GM12878 (cell line): ENCODE results near the gene COL27A1. TPM values are rescaled to one million over a fixed set of nuclear protein-coding genes. Genes with fewer than 3 reads are reported as not detected.

Experiments
- ATAC-seq: fragments of 200-7000 bp; cut with Tn5 transposase; 3 replicates; pipeline ENCODE4 v1.9.1; 2020; ENCODE audit warnings: mild to moderate bottlenecking, moderate library complexity
- BruUV-seq: library from RNA; stranded (reverse); fragments of 400-500 nt; replicated peaks from 2 replicates; lab custom pipeline; 2021; lab: Mats Ljungman, UMichigan
- CTCF ChIA-PET: fragments of 300-600 bp; sonication (Branson Sonifier 250); formaldehyde crosslinking; extraction: SDS; loops from one replicate; lab custom pipeline; 2021; ENCODE audit warnings: inconsistent platforms; lab: Yijun Ruan, JAX
- POLR2A ChIA-PET: fragments of 350-600 bp; formaldehyde crosslinking; extraction: SDS; loops from one replicate; lab custom pipeline; 2021; ENCODE audit warnings: inconsistent platforms; lab: Charles Lee
- RAD21 ChIA-PET: fragments of 300-600 bp; sonication (Branson Sonifier 250); formaldehyde crosslinking; loops from one replicate; lab custom pipeline; 2023; ENCODE audit warnings: antibody characterized with exemption; ENCODE audit not compliant: unreplicated experiment; lab: Charles Lee
- SMC1A ChIA-PET: fragments of 300-600 bp; sonication (Branson Sonifier 250); formaldehyde crosslinking; loops from one replicate; lab custom pipeline; 2023; ENCODE audit not compliant: unreplicated experiment, uncharacterized antibody; lab: Charles Lee
- DNase-seq: peaks from one replicate; pipeline ENCODE4 v3.0.0-alpha.2; 2011; ENCODE audit warnings: low read depth, low spot score
- FAIRE-seq: peaks from 3 replicates; lab custom pipeline; 2011; peaks lifted over from hg19 to GRCh38; lab: Jason Lieb, UNC
- H2AFZ ChIP-seq: 2 replicates; pipeline ENCODE4 v1.6.0; 2011; ENCODE audit warnings: low read depth, low read length, control low read depth; ENCODE audit not compliant: control insufficient read depth
- H3K27ac ChIP-seq: 2 replicates; pipeline ENCODE4 v1.5.1; 2011; ENCODE audit warnings: control low read depth; ENCODE audit not compliant: control insufficient read depth, insufficient read depth
- H3K27me3 ChIP-seq, 2 experiments: replicated peaks in 1 of 2; 2 replicates each; pipeline versions ENCODE4 v1.6.0 to v1.6.1; 2011; ENCODE audit warnings: low read length in 1 of 2; ENCODE audit not compliant: control insufficient read depth in 2 of 2, insufficient read depth in 2 of 2
- H3K36me3 ChIP-seq, 2 experiments: 2 replicates each; pipeline ENCODE4 v1.5.1; 2011; ENCODE audit warnings: low read length in 1 of 2; ENCODE audit not compliant: control insufficient read depth in 2 of 2, insufficient read depth in 2 of 2
- H3K4me1 ChIP-seq: 2 replicates; pipeline ENCODE4 v1.6.1; 2011; ENCODE audit warnings: mild to moderate bottlenecking, low read length, moderate library complexity, mixed read lengths; ENCODE audit not compliant: control insufficient read depth, insufficient read depth
- H3K4me2 ChIP-seq: 2 replicates; pipeline ENCODE4 v1.6.0; 2011; ENCODE audit warnings: control low read depth; ENCODE audit not compliant: control insufficient read depth, insufficient read depth
- H3K4me3 ChIP-seq: fragments of 200-600 bp; sonication (generic); 2 replicates; pipeline ENCODE4 v1.5.1; 2016
- H3K79me2 ChIP-seq: 2 replicates; pipeline ENCODE4 v1.6.0; 2011; ENCODE audit warnings: low read length; ENCODE audit not compliant: control insufficient read depth, insufficient read depth
- H3K9ac ChIP-seq: 2 replicates; pipeline ENCODE4 v1.8.0; 2011; ENCODE audit warnings: low read length, control low read depth, mixed read lengths; ENCODE audit not compliant: control insufficient read depth, insufficient read depth
- H3K9me3 ChIP-seq: replicated peaks from 3 replicates; pipeline ENCODE4 v1.5.1; 2011; ENCODE audit warnings: mild to moderate bottlenecking, low read length; ENCODE audit not compliant: control insufficient read depth, insufficient read depth
- H4K20me1 ChIP-seq: 2 replicates; pipeline ENCODE4 v1.6.0; 2011; ENCODE audit not compliant: control insufficient read depth, insufficient read depth
- ASH2L ChIP-seq: fragments of 300-600, 200-600 bp; sonication (generic); IDR thresholded peaks from 2 replicates; pipeline ENCODE4 v1.6.1; 2017; ENCODE audit warnings: low read depth, mild to moderate bottlenecking, borderline replicate concordance
- CBFB ChIP-seq: IDR thresholded peaks from 2 replicates; pipeline ENCODE4 v1.6.1; 2016; ENCODE audit warnings: antibody characterized with exemption, low read depth
- CTCF ChIP-seq, 3 experiments: IDR thresholded peaks in 2 of 3; conservative IDR thresholded peaks in 1 of 3; 2 replicates each; pipeline ENCODE4 v1.5.1; 2011; ENCODE audit warnings: low read depth in 3 of 3, low read length in 3 of 3, mild to moderate bottlenecking in 3 of 3, control low read depth in 2 of 3, moderate library complexity in 2 of 3, inconsistent platforms in 1 of 3, mixed read lengths in 1 of 3; ENCODE audit not compliant: control insufficient read depth in 2 of 3, insufficient read depth in 1 of 3; ENCODE audit errors: extremely low read depth in 1 of 3
- MEF2A ChIP-seq: IDR thresholded peaks from 2 replicates; pipeline ENCODE4 v1.6.1; 2011; ENCODE audit warnings: low read depth, mild to moderate bottlenecking, low read length, moderate library complexity; ENCODE audit not compliant: insufficient read depth
- MLLT1 ChIP-seq: fragments of 450-650 bp; IDR thresholded peaks from 2 replicates; pipeline ENCODE4 v1.6.1; 2016; ENCODE audit warnings: mild to moderate bottlenecking
- MTA2 ChIP-seq: fragments of 450-650 bp; IDR thresholded peaks from 2 replicates; pipeline ENCODE4 v1.6.1; 2016; ENCODE audit warnings: low read depth, mild to moderate bottlenecking, moderate library complexity
- NR2C2 ChIP-seq: IDR thresholded peaks from 2 replicates; pipeline ENCODE4 v1.6.1; 2011; ENCODE audit warnings: borderline replicate concordance, low read depth; ENCODE audit not compliant: control insufficient read depth, insufficient read length
- RB1 ChIP-seq: fragments of 450-650 bp; formaldehyde crosslinking; IDR thresholded peaks from 2 replicates; pipeline ENCODE4 v1.6.1; 2017; ENCODE audit warnings: mild to moderate bottlenecking, borderline replicate concordance
- SMAD1 ChIP-seq: fragments of 450-650 bp; IDR thresholded peaks from 2 replicates; pipeline ENCODE4 v1.6.1; 2018; ENCODE audit warnings: mild to moderate bottlenecking, low read depth; ENCODE audit not compliant: partially characterized antibody
- SMAD5 ChIP-seq: IDR thresholded peaks from 2 replicates; pipeline ENCODE4 v1.6.1; 2016; ENCODE audit warnings: antibody characterized with exemption, low read depth
- STAT3 ChIP-seq: IDR thresholded peaks from 2 replicates; pipeline ENCODE4 v1.6.1; 2011; ENCODE audit warnings: low read depth, low read length, improper control_type of control experiment
- TCF3 ChIP-seq: IDR thresholded peaks from 2 replicates; pipeline ENCODE4 v1.6.1; 2012; ENCODE audit warnings: low read depth, mild to moderate bottlenecking, low read length, borderline replicate concordance; ENCODE audit not compliant: insufficient read depth
- WGBS: methylation state at CpG from one replicate; pipeline ENCODE4 v1.1.6; 2016; ENCODE audit warnings: low lambda C conversion rate; ENCODE audit not compliant: insufficient replicate concordance, insufficient coverage; ENCODE audit errors: missing lambda C conversion rate; 5-methylcytosine and 5-hydroxymethylcytosine counted together
- in situ Hi-C: fragments of 300-500 bp; cut with MboI; formaldehyde crosslinking; loops from 9 replicates; pipeline ENCODE4 v1.14.3; 2018; ENCODE audit warnings: mixed read lengths
- intact Hi-C: fragments of 100-400 bp; cut with micrococcal nuclease; formaldehyde crosslinking; loops from one replicate; pipeline ENCODE4 v1.14.2; 2022; ENCODE audit not compliant: unreplicated experiment
- polyA plus RNA-seq, 11 experiments: library from polyadenylated mRNA; depleted of rRNA in 4 of 11; unstranded in 6 of 11; stranded (reverse) in 5 of 11; fragments of >200 nt; fragmentation: Nextera tagmentation in 4 of 11; fragmentation: Illumina TruSeq in 1 of 11; extraction: Ambion mirVana in 4 of 11; extraction: Trizol in 1 of 11; gene quantifications; 1 replicate in 1 of 11; 2 replicates in 10 of 11; pipeline versions ENCODE4 v1.2.1 to v1.2.3, GENCODE V29; 2011 to 2016; ENCODE audit warnings: inconsistent platforms in 2 of 11, missing spikeins in 2 of 11, low read depth in 1 of 11
- total RNA-seq, 4 experiments: library from RNA; depleted of rRNA in 3 of 4; stranded (reverse); fragments of >200 nt in 3 of 4; fragmentation: Illumina TruSeq in 1 of 4; extraction: Trizol in 1 of 4; gene quantifications; 2 replicates each; pipeline versions ENCODE4 v1.2.1 to v1.2.3, GENCODE V29; 2013 to 2021

Gene COL27A1
- total and polyA plus RNA-seq, 10 of the 15 experiments (the other 5 are each of a cell fraction or from before 2014, with no cell fraction given) = 0.10 TPM; not detected in 9

- TF ChIP-seq CTCF (IDR thresholded peaks at IDR 0.05 in 2 of 3, conservative IDR thresholded peaks at IDR 0.05 in 1 of 3; ENCODE audit: control insufficient read depth in 2 of 3, extremely low read depth in 1 of 3, insufficient read depth in 1 of 3, low read depth in 3 of 3, low read length in 3 of 3) = no peak
- no peak for TF ChIP-seq MLLT1
- no peak for TF ChIP-seq SMAD5
- TF ChIP-seq RB1 = no peak
Measured at GRCh38 chr9:114315723-114316363, 160.5 kb downstream of the COL27A1 start (continued).

GRCh38 chr9:114316605-114317230 lies 161.4 kb downstream of the COL27A1 start:
- Histone ChIP-seq H3K27ac (no peak overlapping the region), H2AFZ (no peak overlapping the region), H3K79me2 (no peaks in the 10 kb centered on the region), H3K4me1 (no peaks in the 10 kb centered on the region), H3K36me3 (no peaks in the 10 kb centered on the region), H3K4me2 (no peak overlapping the region), H4K20me1 (no peaks in the 10 kb centered on the region), H3K9me3 (no peaks in the 10 kb centered on the region), H3K9ac (no peak overlapping the region), H3K27me3 (no peaks in the 10 kb centered on the region; a peak in 1 of 4 replicates), H3K4me3 (no peak overlapping the region)
- in situ Hi-C loops (no loop called here), intact Hi-C loops (no loop called here)
- RAD21 ChIA-PET = no interaction called here
- DNase-seq (no peak), ATAC-seq (no peak), FAIRE-seq (no peak)
- SMC1A ChIA-PET = interaction anchor here (1.1 kb wide), 1 partner anchor 119 kb away, joined by 3 read pairs; no protein-coding TSS in a partner anchor
- 56% methylated on average over 10 of the region's 10 CpGs for WGBS
- TF ChIP-seq SMAD1 (no peak), ASH2L (no peak), MEF2A (no peak), TCF3 (no peak), STAT3 (no peak), NR2C2 (no peak), MTA2 (no peak), CBFB (no peak)
- POLR2A ChIA-PET = interaction anchor here (0.7 kb wide), 1 partner anchor 848 kb away, joined by 3 read pairs; no protein-coding TSS in a partner anchor
- BruUV-seq = no TSS peak
- CTCF ChIA-PET = interaction anchor here (1.4 kb wide), 1 partner anchor 26 kb away, joined by 4 read pairs; no protein-coding TSS in a partner anchor
